Kidney epithelial cell (primary cell): ENCODE measurements around the gene ROR2. TPM values are rescaled to one million over a fixed set of nuclear protein-coding genes. Genes with fewer than 3 reads are reported as not detected.
"Not testable (repeated sequence)": the region's sequence is repeated elsewhere in the genome, so short reads cannot be mapped to it uniquely, and the experiment has no call there.

Experiments
- DNase-seq: peaks from one replicate; pipeline ENCODE4 v3.0.0-alpha.2; 2010; ENCODE audit warnings: low read depth
- H3K27me3 ChIP-seq: 2 replicates; pipeline ENCODE4 v1.6.0; 2011; ENCODE audit warnings: low read length; ENCODE audit not compliant: control insufficient read depth, insufficient read depth
- H3K36me3 ChIP-seq: 2 replicates; pipeline ENCODE4 v1.5.1; 2011; ENCODE audit warnings: low read length; ENCODE audit not compliant: control insufficient read depth, insufficient read depth
- H3K4me3 ChIP-seq: 2 replicates; pipeline ENCODE4 v1.5.1; 2011; ENCODE audit warnings: low read depth, mild to moderate bottlenecking, control low read depth, low read length
- total RNA-seq: library from RNA; depleted of rRNA; stranded (reverse); fragments of >200 nt; gene quantifications from 2 replicates; pipeline ENCODE4 v1.2.3, GENCODE V29; 2015
- TF ChIP-seq, protein P1 (sequence below): IDR thresholded peaks from 2 replicates; pipeline ENCODE4 v1.5.1; 2011; ENCODE audit warnings: mild to moderate bottlenecking, moderate library complexity, low read length, control low read depth, inconsistent platforms; ENCODE audit not compliant: insufficient read depth, poor library complexity, severe bottlenecking

Gene ROR2
- total RNA-seq, 1 donor from 2014 or later: 1.2 TPM

DNA sequence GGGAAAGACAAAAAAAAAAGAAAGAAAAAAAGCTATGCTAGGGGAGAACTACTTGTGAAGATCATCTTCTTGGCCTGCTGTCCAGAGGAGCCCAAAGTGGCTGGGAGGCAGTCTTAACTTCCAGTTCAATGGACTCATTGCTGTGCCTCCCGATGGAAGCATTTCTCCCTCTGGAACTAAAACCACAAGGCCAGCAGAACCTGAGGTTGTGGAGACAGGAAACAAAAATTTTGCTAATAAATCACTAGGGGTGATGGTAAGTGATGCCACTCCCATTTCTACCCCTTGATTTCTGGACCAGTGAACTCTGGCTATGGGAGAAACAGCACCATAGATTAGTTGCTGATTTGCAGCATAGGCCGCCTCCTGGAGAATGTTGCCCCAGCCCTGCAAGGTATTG is 402.9 kb downstream of the ROR2 start:
- Histone ChIP-seq H3K36me3 (no peaks in the 10 kb centered on the region), H3K4me3 (no peak overlapping the region), H3K27me3 (no peaks in the 10 kb centered on the region)
- DNase-seq: peak; percentile 32
- TF ChIP-seq, protein P1, sequence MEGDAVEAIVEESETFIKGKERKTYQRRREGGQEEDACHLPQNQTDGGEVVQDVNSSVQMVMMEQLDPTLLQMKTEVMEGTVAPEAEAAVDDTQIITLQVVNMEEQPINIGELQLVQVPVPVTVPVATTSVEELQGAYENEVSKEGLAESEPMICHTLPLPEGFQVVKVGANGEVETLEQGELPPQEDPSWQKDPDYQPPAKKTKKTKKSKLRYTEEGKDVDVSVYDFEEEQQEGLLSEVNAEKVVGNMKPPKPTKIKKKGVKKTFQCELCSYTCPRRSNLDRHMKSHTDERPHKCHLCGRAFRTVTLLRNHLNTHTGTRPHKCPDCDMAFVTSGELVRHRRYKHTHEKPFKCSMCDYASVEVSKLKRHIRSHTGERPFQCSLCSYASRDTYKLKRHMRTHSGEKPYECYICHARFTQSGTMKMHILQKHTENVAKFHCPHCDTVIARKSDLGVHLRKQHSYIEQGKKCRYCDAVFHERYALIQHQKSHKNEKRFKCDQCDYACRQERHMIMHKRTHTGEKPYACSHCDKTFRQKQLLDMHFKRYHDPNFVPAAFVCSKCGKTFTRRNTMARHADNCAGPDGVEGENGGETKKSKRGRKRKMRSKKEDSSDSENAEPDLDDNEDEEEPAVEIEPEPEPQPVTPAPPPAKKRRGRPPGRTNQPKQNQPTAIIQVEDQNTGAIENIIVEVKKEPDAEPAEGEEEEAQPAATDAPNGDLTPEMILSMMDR: no peak

DNA sequence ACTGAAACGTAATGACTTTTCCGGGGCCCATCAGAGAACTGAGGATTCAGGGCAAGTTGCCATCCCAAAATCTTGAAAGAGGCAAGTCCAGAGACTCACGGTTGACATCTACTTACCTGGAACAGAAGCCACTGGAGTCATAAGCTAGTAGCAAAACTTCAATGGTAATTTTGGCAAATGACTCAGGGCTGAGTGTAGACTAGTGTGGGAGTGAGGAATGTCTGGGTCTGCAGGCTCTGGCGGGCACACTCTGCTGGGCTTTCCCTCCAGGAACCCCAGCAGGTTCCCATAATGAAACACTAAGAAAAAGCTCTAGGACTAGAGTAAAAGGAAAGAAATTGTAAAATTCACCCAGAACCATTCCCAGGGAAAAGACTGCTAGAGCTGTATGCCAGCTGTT is 403.5 kb downstream of the ROR2 start:
- DNase-seq: peak; percentile 63
- no peaks in the 10 kb centered on the region for H3K27me3 ChIP-seq
- TF ChIP-seq, protein P1: no peak

DNA sequence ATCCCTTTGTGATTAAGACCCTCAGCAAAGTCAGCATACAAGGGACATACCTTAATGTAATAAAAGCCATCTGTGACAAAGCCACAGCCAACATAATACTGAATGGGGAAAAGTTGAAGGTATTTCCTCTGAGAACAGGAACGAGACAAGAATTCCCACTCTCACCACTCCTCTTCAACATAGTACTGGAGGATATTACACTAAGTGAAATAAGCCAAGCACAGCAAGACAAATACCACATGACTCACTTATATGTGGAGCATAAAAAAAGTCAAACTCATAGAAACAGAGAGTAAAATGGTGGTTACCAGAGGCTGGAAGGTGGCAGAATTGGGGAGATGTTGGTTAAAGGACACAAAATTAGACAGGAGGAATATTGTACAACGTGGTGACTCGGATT is 408.3 kb downstream of the ROR2 start:
- no peak overlapping the region for H3K4me3 ChIP-seq
- peak; percentile 34 for DNase-seq
- TF ChIP-seq, protein P1: no peak
- no peaks in the 10 kb centered on the region for H3K36me3 ChIP-seq
- no peaks in the 10 kb centered on the region for H3K27me3 ChIP-seq

More for the DNA sequence above, 403.5 kb downstream of the ROR2 start:
- Histone ChIP-seq H3K4me3 (no peak overlapping the region), H3K36me3 (no peaks in the 10 kb centered on the region)

DNA sequence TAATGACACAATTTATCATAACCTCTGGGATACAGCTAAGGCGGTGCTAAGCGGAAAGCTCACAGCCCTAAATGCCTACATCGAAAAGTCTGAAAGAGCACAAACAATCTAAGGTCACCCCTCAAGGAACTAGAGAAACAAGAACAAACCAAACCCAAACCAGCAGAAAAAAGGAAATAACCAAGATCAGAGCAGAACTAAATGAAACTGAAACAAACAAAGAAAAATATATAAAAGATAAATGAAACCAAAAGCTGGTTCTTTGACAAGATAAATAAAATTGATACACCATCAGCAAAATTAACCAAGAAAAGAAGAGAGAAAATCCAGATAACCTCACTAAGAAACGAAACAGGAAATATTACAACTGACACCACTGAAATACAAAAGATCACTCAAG is 409.5 kb downstream of the ROR2 start:
- not testable (repeated sequence) for H3K4me3 ChIP-seq, H3K36me3 ChIP-seq, DNase-seq, H3K27me3 ChIP-seq

DNA sequence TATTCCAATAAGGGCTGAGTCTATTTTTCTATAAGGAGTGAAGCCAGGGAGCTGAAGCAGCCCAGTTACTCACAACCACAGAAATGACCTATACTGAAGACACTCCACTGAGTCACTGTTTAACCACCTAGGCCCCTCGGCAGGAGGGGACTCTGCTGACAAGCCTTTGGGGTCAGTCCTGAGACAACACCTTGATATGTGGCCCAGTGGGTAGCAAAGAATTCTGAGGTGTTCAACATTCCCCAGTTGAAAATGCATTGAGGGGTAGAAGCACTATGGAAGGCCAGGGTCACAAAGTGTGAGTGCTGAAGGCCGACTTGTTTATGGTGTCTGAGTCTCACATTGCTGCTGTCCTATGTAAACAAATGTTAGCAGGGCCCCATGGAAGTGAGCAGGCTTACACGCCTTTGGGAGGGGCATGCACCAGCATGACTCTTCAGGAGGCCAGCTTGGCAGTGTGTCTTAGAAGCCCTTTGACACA is 413.8 kb downstream of the ROR2 start:
- peak; percentile 58 for DNase-seq
- no peaks in the 10 kb centered on the region for H3K36me3 ChIP-seq
- H3K4me3 ChIP-seq: no peak overlapping the region
- TF ChIP-seq, protein P1: no peak
- no peaks in the 10 kb centered on the region for H3K27me3 ChIP-seq

DNA sequence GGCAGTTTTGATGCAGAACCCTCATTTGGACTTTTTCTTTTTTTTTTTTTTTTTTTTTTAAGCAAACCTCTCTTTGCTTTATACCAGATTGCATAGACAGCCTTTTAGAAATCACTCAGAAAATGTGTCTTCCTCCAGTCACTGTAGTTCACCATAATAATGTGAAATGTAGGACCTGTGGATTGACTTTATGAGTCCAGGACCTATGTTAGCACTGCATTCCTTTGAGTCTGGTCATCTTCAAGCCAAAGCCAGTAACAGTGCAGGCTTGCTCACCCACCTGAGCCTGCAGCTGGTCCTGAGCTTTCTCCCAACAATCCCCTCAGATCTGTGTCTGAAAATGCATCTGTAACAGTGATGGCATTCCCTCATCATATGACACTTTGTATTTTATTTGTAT is 415.7 kb downstream of the ROR2 start:
- no peaks in the 10 kb centered on the region for H3K27me3 ChIP-seq
- peak; percentile 63 for DNase-seq
- no peaks in the 10 kb centered on the region for H3K36me3 ChIP-seq
- TF ChIP-seq, protein P1: no peak
- H3K4me3 ChIP-seq: no peak overlapping the region
